ENCODE results near the gene KHDRBS2.

KHDRBS2 gene

DNA sequence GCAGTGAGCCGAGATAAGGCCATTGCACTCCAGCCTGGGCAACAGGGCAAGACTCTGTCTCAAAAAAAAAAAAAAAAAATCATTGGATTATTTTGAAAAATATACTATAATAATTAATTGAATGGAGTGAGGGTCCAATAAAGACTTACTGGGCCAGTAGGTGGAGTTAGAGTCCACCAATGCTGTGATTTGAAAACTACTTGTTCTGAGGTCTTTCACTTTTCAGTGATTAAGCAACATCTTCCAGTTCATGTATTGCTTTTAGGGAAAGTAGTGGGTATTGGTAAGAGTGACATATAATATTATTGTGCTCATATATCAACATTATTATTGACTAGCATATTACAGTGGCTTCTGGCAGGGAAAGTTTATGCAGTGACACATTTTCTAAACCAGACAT is 530.3 kb downstream of the KHDRBS2 start:
- Histone ChIP-seq H3K27me3 (ENCODE audit: low read length) (no peaks in the 10 kb centered on the region), H3K36me3 (ENCODE audit: low read length) (no peaks in the 10 kb centered on the region), H3K79me2 (ENCODE audit: insufficient read depth, low read length) (no peaks in the 10 kb centered on the region), H3K9me3 (ENCODE audit: insufficient read depth, low read length) (no peaks in the 10 kb centered on the region), H3F3A (ENCODE audit: insufficient read depth) (no peaks in the 10 kb centered on the region), H4K20me1 (ENCODE audit: low read depth, low read length) (no peaks in the 10 kb centered on the region), H3K27ac (ENCODE audit: low read depth, low read length) (no peak overlapping the region), H3K9ac (ENCODE audit: low read length) (no peak overlapping the region), H3K9me2 (replicated peaks; ENCODE audit: insufficient read depth, low read length) (no peaks in the 10 kb centered on the region), H2AFZ (ENCODE audit: low read depth, low read length, severe bottlenecking) (no peak overlapping the region), H3K4me3 (ENCODE audit: insufficient read depth, low read length, poor library complexity, severe bottlenecking) (no peak overlapping the region), H3K4me2 (ENCODE audit: low read depth, low read length, poor library complexity, severe bottlenecking) (no peak overlapping the region)
- TF ChIP-seq, protein P1, sequence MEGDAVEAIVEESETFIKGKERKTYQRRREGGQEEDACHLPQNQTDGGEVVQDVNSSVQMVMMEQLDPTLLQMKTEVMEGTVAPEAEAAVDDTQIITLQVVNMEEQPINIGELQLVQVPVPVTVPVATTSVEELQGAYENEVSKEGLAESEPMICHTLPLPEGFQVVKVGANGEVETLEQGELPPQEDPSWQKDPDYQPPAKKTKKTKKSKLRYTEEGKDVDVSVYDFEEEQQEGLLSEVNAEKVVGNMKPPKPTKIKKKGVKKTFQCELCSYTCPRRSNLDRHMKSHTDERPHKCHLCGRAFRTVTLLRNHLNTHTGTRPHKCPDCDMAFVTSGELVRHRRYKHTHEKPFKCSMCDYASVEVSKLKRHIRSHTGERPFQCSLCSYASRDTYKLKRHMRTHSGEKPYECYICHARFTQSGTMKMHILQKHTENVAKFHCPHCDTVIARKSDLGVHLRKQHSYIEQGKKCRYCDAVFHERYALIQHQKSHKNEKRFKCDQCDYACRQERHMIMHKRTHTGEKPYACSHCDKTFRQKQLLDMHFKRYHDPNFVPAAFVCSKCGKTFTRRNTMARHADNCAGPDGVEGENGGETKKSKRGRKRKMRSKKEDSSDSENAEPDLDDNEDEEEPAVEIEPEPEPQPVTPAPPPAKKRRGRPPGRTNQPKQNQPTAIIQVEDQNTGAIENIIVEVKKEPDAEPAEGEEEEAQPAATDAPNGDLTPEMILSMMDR (IDR thresholded peaks at IDR 0.05; ENCODE audit: insufficient read depth, low read length, poor library complexity, severe bottlenecking): no peak
- no peak for TF ChIP-seq EZH2phosphoT487 (conservative IDR thresholded peaks at IDR 0.05; ENCODE audit: low read length)

DNA sequence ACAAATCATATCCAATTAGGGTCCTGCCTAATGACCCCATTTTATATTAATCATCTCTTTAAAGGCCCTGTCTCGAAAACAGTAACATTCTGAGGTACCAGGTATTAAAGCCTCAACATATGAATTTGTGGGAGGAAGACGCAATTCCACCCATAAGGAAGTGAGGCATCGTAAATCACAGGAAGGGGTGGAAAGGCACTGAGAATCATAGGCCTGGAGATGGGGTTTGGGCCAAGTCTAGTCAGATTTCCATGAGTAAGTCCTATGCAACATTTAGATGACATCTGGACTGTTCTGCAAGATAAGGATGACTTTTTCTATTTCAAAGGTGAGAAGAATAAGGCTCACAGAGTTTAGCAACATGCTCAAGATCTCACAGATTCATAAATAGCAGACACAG is 534.0 kb downstream of the KHDRBS2 start:
- Histone ChIP-seq H3K9me3 (ENCODE audit: insufficient read depth, low read length) (no peaks in the 10 kb centered on the region), H3K4me2 (ENCODE audit: low read depth, low read length, poor library complexity, severe bottlenecking) (no peak overlapping the region), H3K27ac (ENCODE audit: low read depth, low read length) (no peak overlapping the region), H3K27me3 (ENCODE audit: low read length) (no peaks in the 10 kb centered on the region), H3K79me2 (ENCODE audit: insufficient read depth, low read length) (no peaks in the 10 kb centered on the region), H2AFZ (ENCODE audit: low read depth, low read length, severe bottlenecking) (no peak overlapping the region), H4K20me1 (ENCODE audit: low read depth, low read length) (no peaks in the 10 kb centered on the region), H3K4me3 (ENCODE audit: insufficient read depth, low read length, poor library complexity, severe bottlenecking) (no peak overlapping the region), H3K9ac (ENCODE audit: low read length) (no peak overlapping the region), H3F3A (ENCODE audit: insufficient read depth) (no peaks in the 10 kb centered on the region), H3K9me2 (replicated peaks; ENCODE audit: insufficient read depth, low read length) (no peaks in the 10 kb centered on the region), H3K36me3 (ENCODE audit: low read length) (no peaks in the 10 kb centered on the region)
- TF ChIP-seq, protein P1 (IDR thresholded peaks at IDR 0.05; ENCODE audit: insufficient read depth, low read length, poor library complexity, severe bottlenecking): no peak
- no peak for TF ChIP-seq EZH2phosphoT487 (conservative IDR thresholded peaks at IDR 0.05; ENCODE audit: low read length)

DNA sequence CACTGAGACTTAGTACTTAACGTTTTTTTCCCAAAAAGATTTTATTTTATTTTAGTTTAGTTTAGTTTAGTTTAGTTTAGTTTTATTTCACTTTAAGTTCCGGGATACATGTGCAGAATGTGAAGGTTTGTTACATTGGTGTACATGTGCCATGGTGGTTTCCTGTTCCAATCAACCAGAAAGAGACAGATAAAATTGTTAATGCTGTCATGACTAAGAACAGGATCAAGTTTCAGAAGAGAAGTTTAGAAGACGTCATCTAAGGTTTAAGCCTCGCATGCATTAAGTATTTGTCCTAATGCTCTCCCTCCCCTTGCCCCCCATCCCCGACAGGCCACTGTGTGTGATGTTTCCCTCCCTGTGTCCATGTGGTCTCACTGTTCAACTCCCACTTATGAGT is 540.0 kb downstream of the KHDRBS2 start:
- Histone ChIP-seq H4K20me1 (ENCODE audit: low read depth, low read length) (no peaks in the 10 kb centered on the region), H2AFZ (ENCODE audit: low read depth, low read length, severe bottlenecking) (no peak overlapping the region), H3K4me3 (ENCODE audit: insufficient read depth, low read length, poor library complexity, severe bottlenecking) (no peak overlapping the region), H3K27me3 (ENCODE audit: low read length) (no peaks in the 10 kb centered on the region), H3K9me3 (ENCODE audit: insufficient read depth, low read length) (no peaks in the 10 kb centered on the region), H3K4me2 (ENCODE audit: low read depth, low read length, poor library complexity, severe bottlenecking) (no peak overlapping the region), H3K36me3 (ENCODE audit: low read length) (no peaks in the 10 kb centered on the region), H3K27ac (ENCODE audit: low read depth, low read length) (no peak overlapping the region), H3F3A (ENCODE audit: insufficient read depth) (no peaks in the 10 kb centered on the region), H3K9me2 (replicated peaks; ENCODE audit: insufficient read depth, low read length) (no peaks in the 10 kb centered on the region), H3K9ac (ENCODE audit: low read length) (no peak overlapping the region), H3K79me2 (ENCODE audit: insufficient read depth, low read length) (no peaks in the 10 kb centered on the region)
- TF ChIP-seq EZH2phosphoT487 (conservative IDR thresholded peaks at IDR 0.05; ENCODE audit: low read length): no peak
- TF ChIP-seq, protein P1 (IDR thresholded peaks at IDR 0.05; ENCODE audit: insufficient read depth, low read length, poor library complexity, severe bottlenecking): no peak
